Measurements from ENCODE around the gene DNM3.
A peak's percentile ranks its signal among the peaks of the same experiment; 100 is the strongest.

DNM3 gene

GRCh38 chr1:172145656-172146055 is 304.4 kb downstream of the DNM3 start:
- DNase-seq: no peak

- peak; percentile 33 for DNase-seq
Observed at GRCh38 chr1:172146141-172146850, 305.0 kb downstream of the DNM3 start.

- DNase-seq: no peak
Observed at GRCh38 chr1:172147541-172147940, 306.2 kb downstream of the DNM3 start.

- no peak for DNase-seq
Observed at GRCh38 chr1:172148213-172148612, 306.9 kb downstream of the DNM3 start.

- DNase-seq: no peak
Observed at GRCh38 chr1:172148707-172149106, 307.4 kb downstream of the DNM3 start.

- DNase-seq: no peak
Observed at GRCh38 chr1:172149346-172149745, 308.0 kb downstream of the DNM3 start.

GRCh38 chr1:172154551-172154950 is 313.3 kb downstream of the DNM3 start:
- DNase-seq: peak; percentile 72

- no peak for DNase-seq
Observed at GRCh38 chr1:172155766-172156165, 314.5 kb downstream of the DNM3 start.

GRCh38 chr1:172162236-172162635 is 320.9 kb downstream of the DNM3 start:
- DNase-seq: no peak

GRCh38 chr1:172163498-172164215 is 322.4 kb downstream of the DNM3 start:
- DNase-seq: peak; percentile 12

GRCh38 chr1:172165403-172165802 is 324.1 kb downstream of the DNM3 start:
- DNase-seq: no peak

- no peak for DNase-seq
Observed at GRCh38 chr1:172167796-172168596, 326.7 kb downstream of the DNM3 start.

- no peak for DNase-seq
Observed at GRCh38 chr1:172168597-172168872, 327.2 kb downstream of the DNM3 start.

- DNase-seq: no peak
Observed at GRCh38 chr1:172169836-172170235, 328.5 kb downstream of the DNM3 start.

GRCh38 chr1:172172352-172172831 is 331.1 kb downstream of the DNM3 start:
- DNase-seq: no peak

- DNase-seq: no peak
Observed at GRCh38 chr1:172176206-172176605, 334.9 kb downstream of the DNM3 start.

GRCh38 chr1:172177849-172178248 is 336.6 kb downstream of the DNM3 start:
- DNase-seq: no peak

- DNase-seq: no peak
Observed at GRCh38 chr1:172178886-172179285, 337.6 kb downstream of the DNM3 start.

GRCh38 chr1:172179918-172180317 is 338.6 kb downstream of the DNM3 start:
- DNase-seq: no peak

GRCh38 chr1:172180501-172181285 is 339.4 kb downstream of the DNM3 start:
- DNase-seq: peak; percentile 80

- DNase-seq: no peak
Observed at GRCh38 chr1:172184506-172185191, 343.4 kb downstream of the DNM3 start.

GRCh38 chr1:172185211-172185610 is 343.9 kb downstream of the DNM3 start:
- peak; percentile 65 for DNase-seq
